Left forelimb (tissue), 1 donor: Measurements from ENCODE around the gene NRCAM.

Source experiments
- DNase-seq: peaks from one replicate; pipeline ENCODE4 v3.0.0-alpha.2; 2018; ENCODE audit warnings: low spot score

NRCAM gene

DNA sequence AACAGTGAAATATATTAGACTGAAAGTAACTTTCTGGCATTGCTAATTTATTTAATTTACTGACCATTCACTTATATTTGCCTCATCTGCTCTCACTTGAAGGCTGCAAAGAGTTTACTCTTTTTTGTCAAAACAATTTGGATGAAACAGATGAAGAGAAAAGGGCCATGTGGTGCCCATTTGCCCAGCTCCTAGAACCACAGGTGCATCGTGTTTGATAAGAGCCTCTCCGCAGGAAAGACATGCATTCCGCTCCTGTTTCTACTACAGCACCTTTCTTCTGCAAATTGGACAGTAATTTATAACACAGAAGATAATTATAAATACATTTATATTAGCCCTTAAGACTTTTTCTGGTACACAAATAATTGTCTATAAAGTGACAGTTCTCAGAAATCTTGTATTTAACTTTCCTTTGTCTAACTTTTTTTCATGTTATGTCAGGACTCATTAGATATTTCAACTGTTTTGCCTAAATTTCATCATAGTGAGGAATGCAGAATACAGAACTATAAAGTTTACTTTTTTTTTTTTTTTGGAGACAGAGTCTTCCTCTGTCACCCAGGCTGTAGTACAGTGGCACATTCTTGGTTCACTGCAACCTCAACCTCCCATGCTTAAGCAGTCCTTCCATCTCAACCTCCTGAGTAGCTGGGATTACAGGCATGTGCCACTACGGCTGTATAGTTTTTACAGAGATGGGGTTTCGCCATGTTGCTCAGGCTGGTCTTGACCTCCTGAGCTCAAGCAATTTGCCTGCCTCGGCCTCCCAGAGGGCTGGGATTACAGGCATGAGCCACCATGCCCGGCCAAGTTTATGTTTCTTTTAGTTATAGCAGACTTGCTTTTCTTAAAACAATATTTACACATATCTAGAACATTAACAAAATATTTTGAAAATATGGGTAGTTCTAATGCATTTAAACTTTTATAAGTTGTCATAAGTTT is 326.9 kb downstream of the NRCAM start:
- no peak for DNase-seq

DNA sequence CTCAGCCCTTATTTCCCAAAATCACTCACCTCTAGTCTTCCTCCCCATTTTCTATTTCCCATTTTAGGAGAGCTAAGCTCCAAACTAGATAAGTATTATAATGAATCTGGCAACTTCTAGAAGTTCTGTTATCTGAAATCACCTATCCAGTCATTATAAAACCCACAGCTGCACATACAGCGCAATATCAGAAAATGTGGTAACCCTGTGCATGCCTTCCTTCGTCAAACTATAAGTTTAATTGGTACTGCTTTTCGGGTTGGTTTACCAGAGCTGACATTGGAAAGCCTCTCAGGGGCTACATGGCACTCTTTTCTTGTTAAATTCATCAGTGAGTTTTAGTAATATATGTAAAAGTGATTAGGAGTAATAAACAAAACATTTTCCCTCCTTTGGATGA is 327.7 kb downstream of the NRCAM start:
- no peak for DNase-seq

DNA sequence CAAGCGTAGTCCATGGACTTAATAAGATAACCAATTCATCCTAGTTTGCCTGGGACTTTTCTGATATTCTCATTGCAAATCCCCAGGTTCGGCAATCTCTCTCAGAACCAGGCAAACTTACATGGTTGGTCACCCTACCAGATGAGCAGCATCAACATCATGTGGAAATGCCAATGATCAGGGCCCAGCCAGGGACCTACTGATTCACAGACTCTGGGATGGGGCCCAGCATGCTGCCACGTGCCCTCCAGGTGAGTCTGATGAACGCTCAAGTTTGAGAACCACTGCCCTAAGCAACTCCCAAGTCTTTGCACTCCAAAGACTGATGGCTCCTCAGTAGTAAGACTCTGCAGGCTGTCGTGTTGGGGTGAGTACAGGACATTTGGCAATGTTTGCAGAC is 328.8 kb downstream of the NRCAM start:
- DNase-seq = no peak

DNA sequence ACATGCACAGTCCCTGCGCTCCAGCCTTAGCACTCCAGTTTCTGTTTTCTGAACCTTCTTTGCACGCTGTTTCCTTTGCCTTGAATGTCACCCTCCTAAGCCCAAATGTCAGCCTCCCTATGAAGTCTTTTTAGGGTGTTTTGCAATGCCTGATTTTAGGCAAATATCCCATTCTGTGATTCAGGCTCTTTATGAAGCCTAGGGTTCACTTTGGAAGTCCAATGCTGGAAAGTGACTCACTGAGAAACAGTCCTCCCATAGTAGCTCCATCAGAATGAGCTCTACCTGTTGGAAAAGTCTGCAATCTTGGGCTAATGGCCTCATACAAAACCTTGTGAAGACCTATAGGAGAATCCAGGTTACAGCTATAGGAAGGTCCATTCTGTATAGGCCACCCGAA is 331.4 kb downstream of the NRCAM start:
- DNase-seq = no peak

DNA sequence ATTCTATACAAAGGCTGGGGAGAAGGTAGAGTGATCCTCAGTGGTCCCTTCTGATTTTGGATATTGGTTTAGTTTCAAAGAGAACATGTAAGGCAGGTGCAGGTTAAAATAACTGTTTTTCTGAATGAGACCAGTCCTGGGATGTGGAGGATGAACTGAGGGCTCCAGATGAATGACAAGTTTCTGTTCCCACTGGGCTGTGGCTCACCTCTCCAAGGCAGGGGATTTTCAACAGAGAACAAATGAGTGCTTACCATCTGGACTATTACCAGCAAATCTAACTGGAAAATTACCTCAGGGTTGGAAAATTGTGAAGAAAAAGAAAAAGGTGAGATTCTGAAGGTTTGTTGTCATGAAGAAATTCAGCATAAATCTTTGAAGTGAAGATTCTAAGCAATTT is 334.1 kb downstream of the NRCAM start:
- no peak for DNase-seq

DNA sequence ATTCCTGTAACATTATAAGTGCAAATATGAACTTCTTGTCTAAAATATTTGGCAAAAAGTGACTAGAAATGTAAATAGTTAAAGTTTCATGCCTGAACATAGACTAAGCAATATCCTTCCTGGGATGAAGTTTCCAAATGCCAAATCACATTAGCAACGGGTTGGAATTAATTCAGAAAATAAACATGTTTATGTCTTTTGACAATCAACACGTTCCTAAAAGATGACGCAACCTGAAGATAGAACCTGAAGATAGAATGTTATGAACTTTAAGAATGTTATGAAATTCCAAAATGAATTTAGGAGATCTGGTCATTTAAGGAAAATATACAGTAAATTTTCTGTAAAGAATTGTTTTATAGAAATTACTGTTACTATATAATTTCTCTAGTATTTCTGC is 335.3 kb downstream of the NRCAM start:
- no peak for DNase-seq

DNA sequence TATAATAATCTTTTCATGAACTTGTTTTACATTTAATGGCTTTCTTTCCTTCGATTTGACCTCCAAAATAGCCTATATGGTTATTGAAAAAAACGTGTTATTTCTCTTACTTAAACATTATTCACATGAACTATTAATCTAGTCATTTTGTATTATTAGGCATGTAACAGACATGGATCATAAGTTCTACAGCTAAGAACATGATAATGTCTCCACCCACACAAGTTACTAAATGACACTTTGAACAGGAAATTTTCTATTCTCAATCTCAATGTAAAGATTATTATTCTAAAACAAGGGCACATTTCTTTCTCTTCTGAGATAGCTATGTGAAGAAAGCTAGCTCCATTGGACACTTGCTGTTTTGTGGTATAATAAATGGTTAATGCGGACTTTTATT is 336.0 kb downstream of the NRCAM start:
- no peak for DNase-seq

DNA sequence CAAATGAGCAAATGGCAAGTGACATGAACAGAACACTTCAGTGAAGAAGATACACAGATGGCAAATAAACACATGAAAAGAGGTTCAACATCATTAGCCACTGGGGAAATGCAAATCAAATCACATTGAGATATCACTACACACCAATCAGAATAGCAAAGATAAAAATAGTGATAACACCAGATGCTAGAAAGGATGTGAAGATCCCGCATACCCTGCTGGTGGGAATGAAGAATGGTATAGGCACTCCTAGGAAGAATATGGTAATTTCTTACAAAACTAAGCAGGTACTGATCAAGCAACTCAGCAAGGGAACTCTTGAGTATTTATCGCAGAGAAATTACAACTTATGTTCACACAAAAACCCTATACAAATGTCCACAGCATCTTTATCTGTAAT is 337.3 kb downstream of the NRCAM start:
- no peak for DNase-seq

DNA sequence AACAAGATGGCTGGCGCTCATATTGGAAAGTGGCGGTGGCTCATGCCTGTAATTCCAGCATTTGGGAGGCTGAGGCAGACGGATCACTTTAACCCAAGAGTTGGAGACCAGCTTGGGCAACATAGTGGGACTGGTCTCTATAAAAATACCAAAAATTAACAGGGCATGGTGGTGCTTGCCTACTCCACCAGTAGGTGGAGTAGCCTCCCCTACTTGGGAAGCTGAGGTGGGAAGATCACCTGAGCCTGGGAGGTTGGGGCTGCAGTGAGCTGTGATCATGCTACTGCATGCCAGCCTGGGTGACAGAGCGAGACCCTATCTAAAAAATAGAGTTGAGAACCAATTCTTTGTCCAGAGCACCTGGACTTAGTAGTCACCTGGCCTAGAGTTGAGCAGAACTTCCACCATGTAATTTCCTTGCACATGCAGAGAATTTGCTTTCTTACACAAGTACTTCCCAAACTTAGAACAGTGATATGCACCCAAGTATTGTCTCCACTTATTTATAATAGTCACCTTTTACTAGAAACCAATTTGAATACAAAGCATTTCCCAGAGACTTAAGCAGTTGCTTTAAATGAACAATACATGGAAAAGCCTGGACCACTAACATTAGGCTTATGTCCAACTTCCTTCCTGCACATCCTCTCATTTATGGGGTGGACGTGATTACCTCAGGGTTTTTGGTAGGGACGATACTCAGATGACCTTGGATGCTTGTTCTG is 342.0 kb downstream of the NRCAM start:
- DNase-seq = no peak

DNA sequence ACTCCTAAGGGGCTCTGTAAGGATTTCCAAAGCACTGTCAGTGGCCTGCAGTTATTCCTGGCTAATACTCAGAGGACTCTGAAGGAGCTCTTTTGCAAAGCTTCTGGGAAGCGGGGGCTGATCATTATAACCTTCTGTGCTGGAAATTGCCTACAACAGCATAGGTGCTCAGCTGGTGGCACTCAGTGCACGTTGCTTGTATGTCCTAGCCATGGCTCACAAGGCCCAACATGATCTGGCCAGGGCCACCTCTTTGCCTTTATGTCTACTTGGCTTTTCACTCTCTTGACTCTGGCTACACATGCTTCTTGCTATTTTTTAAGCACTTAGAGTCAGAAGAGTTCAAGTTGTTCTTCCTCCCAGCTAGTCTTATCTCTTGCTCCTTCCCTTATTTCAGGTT is 343.6 kb downstream of the NRCAM start:
- DNase-seq = no peak

DNA sequence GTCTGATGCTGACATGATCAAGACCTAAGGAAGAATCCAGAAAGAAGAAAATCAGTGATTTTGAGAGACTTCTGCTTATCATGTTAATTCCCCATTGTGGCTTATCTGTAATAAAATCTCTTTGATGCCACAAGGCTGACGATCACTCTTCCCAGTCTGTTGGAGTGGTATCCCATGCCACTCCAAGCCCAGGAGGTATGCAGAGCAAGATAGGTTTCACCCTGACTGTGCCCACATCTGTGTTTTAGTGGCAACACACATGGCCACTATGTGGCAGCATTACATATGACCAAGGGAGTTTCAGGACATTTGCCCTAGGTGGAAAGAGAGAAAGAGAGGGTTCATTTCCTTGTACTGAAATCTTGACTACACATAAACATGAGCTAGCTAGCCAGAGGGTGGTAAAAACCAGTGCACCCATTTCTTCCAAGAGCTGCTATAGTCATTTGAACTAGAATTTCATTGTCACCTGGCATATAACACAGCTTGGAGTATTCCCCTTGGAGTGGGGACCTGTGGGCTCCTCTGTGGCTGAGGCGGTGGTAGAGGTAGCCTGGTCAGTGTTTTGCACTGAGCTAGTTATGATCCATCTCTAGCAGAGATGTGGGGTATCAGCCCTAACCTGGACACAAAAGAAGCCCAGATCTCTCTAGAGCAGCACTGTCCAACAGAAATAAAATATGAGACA is 346.9 kb downstream of the NRCAM start:
- no peak for DNase-seq

DNA sequence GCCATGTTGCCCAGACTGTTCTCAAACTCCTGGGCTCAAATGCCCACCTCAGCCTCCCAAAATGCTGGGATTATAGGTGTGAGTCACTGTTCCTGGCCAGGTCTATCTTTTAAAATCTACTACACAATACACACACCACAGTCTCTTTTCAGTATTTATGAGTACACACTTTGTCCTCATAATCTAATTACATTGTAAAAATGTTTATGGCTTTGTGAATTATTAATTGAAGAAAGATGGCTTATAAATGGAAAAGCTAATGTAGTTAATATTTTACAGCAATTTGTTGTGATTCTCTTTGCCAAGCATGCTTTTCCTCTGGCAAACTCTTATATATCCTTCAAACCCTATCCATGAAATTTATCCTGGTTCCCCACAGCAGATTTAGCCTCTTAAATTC is 348.1 kb downstream of the NRCAM start:
- no peak for DNase-seq

DNA sequence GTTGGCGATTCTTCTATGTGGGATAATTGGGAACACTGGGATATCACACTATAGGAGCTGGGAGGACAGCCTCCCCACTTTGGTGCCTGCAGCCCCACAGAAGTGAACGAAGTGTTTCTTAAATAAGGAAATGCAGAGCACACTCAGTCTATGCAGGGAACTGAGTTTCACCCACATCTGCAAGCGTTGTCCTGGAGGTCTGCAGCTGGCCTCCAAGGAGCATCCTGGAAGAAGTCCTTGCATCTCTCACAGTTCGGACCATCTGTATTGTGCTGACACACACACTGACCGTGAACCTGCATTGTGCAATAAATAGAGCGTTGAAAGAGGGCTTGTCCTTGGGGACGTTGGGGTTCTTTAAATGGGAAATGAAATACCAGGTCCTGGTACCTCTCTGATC is 351.9 kb downstream of the NRCAM start:
- no peak for DNase-seq

DNA sequence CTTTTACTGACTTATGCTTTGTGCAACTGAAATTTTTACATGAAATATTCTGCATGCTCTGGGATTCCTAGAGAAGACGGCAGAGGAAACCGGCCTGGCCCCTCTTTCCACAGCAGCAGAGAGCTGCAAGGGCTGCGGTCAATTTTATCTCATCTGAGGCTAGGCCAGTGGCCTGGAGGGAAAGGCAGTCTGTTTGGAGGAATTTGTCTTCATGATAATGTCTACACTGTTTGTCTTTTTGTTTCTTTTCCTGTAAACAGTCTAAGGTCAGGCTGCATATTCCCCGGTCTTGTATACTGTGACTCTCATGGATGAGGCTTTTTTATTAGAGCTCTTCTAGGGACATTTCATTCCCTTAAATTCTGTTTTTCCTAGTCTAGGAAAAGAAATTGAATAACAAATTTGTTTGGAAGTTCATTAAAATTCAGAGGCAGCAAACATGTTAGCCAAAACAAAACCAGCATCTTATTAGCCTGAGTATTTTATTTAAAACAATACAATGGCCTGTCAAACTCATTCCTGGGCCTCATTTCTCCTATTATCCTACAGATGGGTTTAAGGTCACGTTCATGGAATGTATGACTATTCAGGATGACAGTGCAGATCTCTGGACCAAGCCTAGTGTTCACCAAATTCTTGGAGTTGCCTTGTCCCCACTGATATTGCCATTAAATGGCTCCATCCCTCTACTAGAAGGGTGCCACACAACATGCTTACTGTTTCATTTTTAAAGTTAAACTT is 352.5 kb downstream of the NRCAM start:
- DNase-seq = no peak

DNA sequence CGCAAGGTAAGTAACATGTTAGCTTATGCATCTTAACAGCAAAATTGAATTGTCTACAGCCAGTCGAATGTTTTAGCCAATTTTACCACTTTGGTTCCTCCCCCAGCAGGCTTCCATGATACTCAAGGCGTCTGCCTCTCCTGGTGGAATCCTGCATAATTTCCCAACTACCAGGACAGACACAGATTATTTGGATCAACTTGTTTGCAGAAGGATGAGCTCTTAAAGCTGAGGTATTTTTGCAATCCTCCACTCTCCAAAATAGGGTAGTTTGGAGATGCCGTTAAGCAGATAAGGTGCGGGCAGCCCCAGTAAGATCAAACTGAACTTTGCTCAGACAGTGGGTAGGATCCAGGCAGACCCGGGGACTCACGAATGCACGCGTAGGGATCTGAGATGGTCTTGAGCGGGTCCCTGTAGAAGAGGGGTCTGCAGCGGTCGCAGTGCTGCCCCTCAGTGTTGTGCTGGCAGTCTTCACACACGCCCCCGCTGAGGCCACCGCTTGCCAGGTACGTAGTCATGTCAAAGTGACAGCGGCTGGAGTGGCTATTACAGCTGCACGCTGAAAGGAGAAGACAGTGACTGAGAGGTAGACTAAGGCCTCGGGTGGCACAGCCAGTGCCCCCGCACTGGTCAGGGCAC is 353.4 kb downstream of the NRCAM start:
- DNase-seq = no peak

DNA sequence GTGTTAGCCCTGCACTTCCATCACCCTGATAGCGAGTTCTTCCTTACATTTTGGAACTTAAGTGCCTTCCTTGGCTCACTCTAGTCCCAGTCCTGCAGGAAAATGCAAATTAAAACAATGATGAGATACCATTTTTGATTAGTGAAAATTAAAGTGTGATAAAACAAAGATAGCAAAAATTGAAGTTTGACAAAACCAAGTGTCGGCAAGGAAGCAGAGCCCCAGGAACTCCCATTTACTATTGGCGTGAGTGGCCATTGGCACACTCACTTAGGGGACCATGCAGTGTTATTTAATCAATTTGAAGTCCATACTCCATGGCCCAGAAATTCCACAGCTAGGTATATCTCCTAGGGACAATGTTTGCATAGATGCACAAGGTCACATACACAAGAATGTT is 354.5 kb downstream of the NRCAM start:
- no peak for DNase-seq

DNA sequence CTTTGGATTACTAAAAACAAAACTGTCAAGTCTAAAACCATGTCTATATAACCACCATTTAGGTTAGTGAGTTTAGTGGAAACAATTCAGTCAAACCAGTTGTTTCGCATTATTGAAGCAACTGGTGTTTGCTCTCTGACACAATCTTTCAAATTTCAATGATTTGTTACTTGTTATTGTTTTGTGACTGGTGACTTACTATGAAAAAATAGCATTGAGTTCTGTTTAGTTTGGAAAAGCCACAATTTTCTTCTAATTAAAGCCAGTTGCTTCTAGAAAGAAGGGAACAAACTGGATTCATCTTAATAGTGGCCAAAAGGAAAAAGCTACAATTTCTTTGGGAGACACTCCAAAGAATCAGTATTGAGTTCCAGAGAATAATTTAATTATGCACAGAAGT is 356.5 kb downstream of the NRCAM start:
- DNase-seq = no peak

DNA sequence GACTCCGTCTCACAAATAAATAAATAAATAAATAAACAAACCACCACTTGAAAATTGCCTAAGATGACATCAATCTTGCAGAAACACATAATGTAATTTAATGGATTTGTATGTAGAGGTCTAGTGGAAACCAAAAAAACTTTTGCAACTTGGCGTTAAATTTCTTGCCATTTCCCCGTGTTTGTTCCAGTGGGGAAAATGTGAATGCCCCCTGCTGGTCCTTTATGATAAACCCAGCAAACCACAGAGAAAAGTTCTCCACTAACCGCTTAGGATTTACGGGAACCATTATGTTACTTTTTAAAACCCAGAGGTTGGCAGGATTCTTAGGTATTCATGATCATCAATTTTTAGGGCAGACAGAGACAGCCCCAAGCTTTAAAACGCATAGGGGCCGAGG is 358.5 kb downstream of the NRCAM start:
- DNase-seq = no peak
